ENCODE measurements around the gene RCAN2.

- TF ChIP-seq CTCF (IDR thresholded peaks at IDR 0.05) (no peak), EZH2 (IDR thresholded peaks at IDR 0.05; ENCODE audit: borderline replicate concordance, insufficient read depth, low read depth, low read length, poor library complexity, severe bottlenecking) (no peak)
Measured at GRCh38 chr6:46310196-46310595, 181.1 kb downstream of the RCAN2 start.

Data from B cell (primary cell).